ENCODE results near the gene MRGPRX2.
A peak's percentile ranks its signal among the peaks of the same experiment; 100 is the strongest.

MRGPRX2 gene

DNA sequence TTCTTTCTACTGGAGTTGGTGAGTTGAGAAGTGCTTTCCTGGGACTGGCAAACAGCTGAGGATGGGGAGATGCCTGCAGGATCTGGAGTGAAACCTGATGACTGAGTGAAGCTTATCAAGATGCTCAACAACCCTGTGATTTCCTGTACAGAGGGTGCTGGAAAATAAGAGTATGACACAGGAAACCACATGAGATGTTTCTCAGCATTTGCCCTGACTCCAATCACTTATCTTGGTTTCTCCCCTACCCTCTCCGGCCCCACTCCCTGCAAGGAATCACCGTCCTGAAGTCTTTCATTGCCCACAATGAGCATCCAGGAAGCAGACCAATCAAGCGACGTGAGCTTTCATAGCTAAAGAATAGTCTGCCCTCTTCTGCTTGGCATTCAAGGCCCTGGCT lies at the start of gene MRGPRX2:
TSS of gene MRGPRX2 (minus strand) at position 89 of the 400 bp plus-strand sequence. CDS start 4,315 bp downstream, outside the sequence.
- peak; percentile 61 for DNase-seq

DNA sequence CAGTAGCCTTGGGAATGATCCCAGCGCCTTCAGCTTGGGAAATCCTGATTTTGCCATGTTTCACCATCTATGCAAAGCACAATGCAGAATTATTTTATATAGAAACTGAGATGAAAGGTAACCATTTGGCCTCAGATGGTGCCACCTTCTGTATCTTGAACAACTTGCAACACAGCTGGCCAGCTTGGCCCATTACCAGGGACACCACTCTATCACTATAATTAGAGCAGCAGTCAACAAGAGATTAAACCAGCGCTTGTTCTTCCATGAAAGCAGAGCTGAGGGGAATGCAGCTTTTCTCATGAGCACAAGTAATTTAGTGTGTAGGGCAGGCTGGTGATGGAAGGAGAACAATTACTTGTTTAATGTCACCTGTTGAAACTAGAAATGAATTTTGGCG lies 49.8 kb upstream of the MRGPRX2 start:
- DNase-seq: peak; percentile 39

DNA sequence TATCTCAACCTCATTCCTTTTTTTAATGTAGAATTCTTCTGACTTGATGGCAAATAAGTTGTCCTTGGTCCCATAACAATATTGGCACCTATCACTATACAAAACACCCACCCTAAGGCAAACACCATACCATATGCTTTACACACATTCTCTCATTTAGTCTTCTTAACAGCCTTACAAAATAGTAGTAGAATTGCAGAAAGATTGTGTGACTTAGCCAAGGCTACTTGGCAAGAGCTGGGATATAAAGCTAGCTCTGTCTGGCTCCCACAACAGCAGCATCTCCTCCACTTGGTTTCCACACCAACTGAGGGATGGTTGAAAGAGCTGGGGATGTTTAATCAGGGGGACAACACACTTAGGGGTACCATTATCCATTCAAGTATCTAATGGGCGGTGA lies 46.6 kb upstream of the MRGPRX2 start:
- DNase-seq: no peak

GRCh38 chr11:19105011-19105410 lies 44.5 kb upstream of the MRGPRX2 start:
- DNase-seq: no peak

GRCh38 chr11:19102521-19102900 lies 42.0 kb upstream of the MRGPRX2 start:
- no peak for DNase-seq

GRCh38 chr11:19101796-19102520 lies 41.4 kb upstream of the MRGPRX2 start:
- no peak for DNase-seq

DNA sequence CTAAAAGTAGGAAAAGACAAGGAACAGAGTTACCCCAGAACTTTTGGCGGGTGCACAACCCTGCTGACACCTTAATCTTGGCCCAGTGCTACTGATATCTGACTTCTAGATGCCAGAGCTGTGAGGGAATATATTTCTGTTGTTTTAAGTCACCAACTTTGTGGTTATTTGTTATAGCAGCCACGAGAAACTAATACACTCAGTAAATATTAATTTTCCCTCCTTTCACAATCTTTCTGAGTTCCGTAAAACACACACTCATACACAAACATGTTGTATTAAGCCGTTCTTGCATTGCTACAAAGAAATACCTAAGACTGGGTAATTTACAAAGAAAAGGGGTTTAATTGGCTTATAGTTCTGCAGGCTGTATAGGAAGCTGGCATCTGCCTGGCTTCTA lies 40.4 kb upstream of the MRGPRX2 start:
- DNase-seq: no peak

- no peak for DNase-seq
These were observed 38.6 kb upstream of the MRGPRX2 start for GRCh38 chr11:19099093-19099492.

DNA sequence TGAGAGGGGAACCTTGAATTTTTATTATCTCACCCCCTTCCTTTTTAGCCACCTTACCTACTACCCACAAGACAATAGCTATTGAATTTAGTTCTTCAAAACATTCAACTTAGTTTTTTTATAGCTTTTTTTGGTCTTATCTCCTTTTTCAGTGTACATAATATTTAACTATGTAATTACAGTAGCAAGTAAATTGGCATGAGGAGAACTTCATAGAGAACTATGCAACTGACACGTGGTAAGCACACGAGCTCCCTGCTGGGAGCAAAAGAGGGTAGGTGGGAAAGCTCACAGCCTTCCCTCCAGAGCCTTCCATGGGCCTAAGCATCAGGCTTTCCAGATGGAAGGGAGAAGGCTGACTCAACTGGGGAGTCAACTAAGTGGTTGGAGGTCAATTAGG lies 34.3 kb upstream of the MRGPRX2 start:
- DNase-seq: no peak

GRCh38 chr11:19093976-19094375 lies 33.5 kb upstream of the MRGPRX2 start:
- no peak for DNase-seq

GRCh38 chr11:19092850-19093249 lies 32.3 kb upstream of the MRGPRX2 start:
- DNase-seq: no peak

DNA sequence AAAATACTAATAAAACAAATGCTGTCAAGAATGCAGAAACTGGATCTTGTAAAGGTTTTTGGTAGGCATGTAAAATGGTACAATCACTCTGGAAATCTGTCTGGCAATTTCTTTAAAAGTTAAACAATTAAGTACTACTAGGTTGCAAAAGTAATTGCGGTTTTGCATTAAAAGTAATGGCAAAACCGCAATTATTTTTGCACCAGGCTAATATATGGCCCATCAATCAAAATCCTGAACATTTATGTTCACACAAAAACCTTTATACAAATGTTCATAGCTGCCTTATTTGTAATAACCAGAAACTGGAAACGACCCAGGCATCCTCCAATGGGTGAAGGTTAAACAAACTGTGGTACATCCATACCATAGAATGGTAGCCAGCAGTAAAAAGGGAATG lies 31.8 kb upstream of the MRGPRX2 start:
- no peak for DNase-seq

DNA sequence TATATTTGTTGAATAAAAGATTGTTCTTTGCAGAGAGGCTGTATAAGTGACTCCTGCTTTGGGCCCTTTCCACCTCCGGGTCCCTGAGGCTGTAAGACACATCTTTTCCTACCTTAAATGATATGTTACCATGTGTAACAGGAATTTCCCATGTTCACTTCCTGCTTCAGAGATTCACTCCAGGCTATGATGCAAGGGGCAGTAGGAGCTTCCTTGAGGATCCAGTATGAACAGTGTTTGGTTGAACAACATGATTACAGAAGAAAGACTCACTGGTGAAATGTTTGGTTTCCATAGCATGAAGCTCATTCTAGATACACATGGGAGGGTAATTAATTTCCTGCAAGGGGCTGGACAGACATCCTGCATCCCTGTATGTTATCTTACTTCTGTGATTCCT lies 30.8 kb upstream of the MRGPRX2 start:
- no peak for DNase-seq

DNA sequence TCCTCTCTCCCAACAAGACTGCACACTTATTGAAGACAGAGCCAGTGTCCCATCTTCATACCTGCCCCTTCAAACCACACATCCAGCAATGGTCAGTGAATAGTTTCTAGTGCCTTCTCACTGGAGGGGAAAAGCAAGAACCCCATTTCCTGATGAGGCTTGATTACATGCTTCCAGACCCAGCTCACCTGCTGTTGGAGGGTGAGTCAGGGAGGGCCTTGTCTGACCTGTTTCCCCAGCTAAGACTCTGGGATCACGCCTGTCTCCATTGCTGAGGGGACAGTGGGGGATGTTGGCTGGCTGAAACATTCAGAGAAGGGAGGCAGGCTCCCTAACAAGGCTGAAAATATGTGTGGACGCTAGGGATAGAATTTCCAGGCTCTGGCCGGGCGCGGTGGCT lies 28.9 kb upstream of the MRGPRX2 start:
- DNase-seq: no peak

- no peak for DNase-seq
These were observed 28.3 kb upstream of the MRGPRX2 start for GRCh38 chr11:19088791-19089190.

DNA sequence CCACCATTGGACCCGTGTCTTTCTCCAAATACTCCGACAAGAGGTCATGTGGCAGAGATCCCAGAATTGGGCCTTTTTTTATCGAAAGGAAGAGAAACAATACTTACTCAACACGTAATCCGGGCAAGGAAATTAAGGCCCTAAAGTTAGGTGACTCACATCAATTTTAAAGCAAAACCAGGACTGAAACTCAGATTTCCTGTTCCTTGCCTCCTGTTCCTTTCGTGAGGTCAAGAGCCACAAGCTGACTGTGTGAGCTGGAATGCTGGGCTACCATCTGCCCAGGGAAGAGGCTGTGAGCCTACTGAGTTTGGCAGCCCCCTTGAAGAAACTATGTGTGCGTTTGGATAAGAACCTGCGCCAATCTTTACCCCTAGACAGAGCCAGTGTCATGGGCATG lies 27.1 kb upstream of the MRGPRX2 start:
- DNase-seq: no peak

DNA sequence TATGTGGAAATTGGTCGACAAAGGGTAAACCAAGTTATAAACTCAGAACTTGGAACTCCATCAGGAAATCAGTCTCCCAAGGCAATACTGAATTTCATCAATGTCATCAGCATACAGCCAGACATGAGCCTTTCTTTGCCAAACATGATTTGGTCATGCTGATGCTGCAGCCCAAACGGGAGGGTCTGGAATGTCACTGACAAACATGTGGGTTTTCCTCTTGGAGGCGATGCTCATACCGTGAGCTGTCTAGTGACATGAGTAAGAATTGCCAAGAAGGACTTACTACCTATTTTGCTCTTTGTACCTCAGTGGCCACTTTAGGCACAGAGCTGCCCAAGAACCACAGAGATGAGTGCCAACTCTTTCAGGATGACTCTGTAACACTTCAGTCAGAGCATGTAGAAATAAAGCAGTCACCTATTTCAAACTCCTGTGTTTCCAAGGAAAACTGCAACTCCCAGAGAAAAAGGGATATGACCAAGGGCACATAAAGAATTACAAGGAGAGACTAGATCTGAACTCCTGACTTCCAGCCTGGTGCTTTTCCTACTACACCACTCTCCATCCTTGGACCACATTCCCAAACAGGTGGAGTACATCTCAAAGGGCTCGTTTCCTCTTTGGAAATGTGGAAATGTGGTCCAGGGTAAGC lies 24.3 kb upstream of the MRGPRX2 start:
- no peak for DNase-seq

GRCh38 chr11:19083166-19083565 lies 22.6 kb upstream of the MRGPRX2 start:
- no peak for DNase-seq

GRCh38 chr11:19080579-19080993 lies 20.1 kb upstream of the MRGPRX2 start:
- no peak for DNase-seq

GRCh38 chr11:19079643-19080440 lies 19.3 kb upstream of the MRGPRX2 start:
- no peak for DNase-seq

GRCh38 chr11:19077965-19078364 lies 17.4 kb upstream of the MRGPRX2 start:
- no peak for DNase-seq

DNA sequence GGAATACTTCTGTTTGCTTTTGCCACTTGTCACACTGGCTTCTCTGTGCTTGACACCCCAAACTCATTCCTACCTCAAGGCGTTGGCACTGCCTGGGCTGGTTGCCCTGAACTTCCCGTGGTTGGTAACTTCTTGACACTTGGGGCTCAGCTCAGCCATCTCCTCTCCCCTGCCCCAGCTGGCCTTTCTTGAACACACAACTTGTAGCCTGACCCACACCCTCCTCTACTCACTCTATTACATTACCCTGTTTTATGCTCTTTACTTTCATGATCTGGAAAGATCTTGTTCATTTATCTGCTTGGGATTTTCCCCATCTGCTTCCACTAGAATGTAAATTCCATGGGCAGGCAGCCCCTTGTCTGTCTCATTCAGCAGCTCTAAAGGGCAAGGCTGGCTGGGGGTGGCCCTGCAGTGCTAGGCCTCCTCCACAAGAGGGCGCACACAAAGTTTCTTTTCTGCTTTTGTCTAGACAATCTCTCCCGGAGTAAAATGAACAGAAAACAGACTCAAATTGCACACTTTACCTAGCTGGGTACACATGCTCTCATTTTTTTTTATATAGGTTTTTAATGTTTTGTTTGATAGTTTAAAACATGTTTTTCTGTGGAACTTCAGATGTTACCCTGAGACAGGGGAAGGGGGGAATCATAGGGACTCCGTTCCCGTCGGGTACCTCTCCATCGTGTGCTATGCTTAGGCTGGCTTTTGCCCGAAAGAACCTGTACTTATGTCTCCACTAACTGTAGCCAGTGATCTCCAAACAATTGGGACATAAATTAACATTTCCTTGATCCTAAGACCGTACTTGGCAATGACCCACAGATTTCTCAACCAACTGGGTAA lies 16.4 kb upstream of the MRGPRX2 start:
- DNase-seq: peak; percentile 72

- no peak for DNase-seq
These were observed 15.1 kb upstream of the MRGPRX2 start for GRCh38 chr11:19075636-19076035.

Data from hematopoietic multipotent progenitor cell treated with erythropoietin and hydrocortisone succinate and interleukin-3 and kit ligand, for 4 days (in vitro differentiated cells).